Stimulated activated CD4-positive, alpha-beta T cell treated with anti-CD3 and anti-CD28 coated beads, Interleukin-12 subunit alpha, Interleukin-12 subunit beta, amount 100 ng/mL, for 48 hours (primary cell): ENCODE measurements around the gene PAPOLA.
"Not testable (repeated sequence)": the region's sequence is repeated elsewhere in the genome, so short reads cannot be mapped to it uniquely, and the experiment has no call there.

Source experiments
- DNase-seq, 3 donors: peaks; one replicate each; pipeline ENCODE4 v3.0.0-alpha.2; 2020; ENCODE audit warnings: low read depth in 2 of 3, low spot score in 1 of 3

The PAPOLA gene

DNA sequence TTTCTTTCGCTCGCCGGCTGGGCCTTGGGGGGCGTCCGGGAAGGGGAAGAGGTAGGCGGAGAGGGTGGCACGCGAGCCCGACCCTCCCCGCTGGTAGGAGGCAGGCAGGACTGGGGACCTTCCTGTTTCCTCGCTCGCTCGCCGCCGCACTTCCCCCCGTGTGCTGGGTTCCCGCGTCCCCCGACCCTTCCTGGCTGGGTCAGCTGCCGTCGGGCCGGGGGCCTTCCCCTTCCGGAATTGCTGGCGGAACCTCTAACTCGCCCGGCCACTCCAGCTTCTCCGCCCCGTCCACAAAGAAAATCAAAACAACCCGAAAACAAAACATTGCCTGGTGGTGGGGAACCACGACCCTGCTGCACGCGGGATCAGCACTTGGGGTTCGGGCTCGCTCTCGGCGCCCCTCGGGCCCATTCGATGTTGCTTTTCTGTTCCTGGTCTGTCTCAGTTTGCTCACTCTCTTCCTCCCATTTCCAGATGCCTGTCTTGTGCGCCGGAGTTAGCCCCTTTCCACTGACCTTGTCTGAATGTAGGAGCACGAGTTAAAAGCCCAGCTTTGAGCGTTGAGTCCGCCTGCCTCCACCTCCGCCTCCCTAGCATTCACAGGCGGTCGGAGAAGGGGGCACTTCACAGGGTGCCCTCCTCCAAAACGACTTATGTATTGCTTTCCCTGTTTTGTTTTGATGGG lies 581 bp downstream of the PAPOLA start:
- DNase-seq: peak in 2 of 3 donors; percentile 3 to 7

DNA sequence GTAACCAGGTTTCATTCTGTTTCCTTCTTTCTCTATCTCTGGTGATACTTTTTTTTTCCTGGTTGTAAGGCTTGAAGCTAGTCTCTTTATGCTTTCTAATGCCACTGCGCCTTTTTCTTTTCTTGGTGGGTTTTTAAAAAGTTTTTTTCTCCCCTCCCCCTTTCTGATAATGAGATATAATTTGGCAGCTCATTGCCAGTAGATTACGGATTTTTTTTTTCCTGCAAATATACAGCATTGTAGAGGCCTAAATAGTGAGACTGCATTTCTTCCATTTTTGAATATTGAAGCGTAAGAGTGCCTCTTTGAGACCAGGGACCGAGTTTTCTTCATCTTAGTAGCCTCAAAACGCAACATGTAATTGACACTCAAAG lies 1.1 kb downstream of the PAPOLA start:
- DNase-seq: no peak

DNA sequence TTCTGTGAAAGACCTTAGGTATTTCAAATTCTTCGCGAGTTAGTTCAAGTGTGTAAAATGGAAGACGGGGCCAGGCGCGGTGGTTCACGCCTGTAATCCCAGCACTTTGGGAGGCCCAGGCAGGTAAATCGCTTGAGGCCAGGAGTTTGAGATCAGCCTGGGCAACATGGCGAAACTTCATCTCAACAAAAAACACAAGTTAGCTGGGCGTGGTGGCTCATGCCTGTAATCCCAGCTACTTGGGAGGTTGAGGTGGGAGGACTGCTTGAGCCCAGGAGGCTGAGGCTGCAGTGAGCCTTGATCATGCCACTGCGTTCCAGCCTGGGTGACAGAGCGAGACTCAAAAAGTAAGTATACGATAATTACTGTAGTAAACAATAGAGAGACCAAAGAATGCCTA lies 2.2 kb downstream of the PAPOLA start:
- DNase-seq: not testable (repeated sequence)

DNA sequence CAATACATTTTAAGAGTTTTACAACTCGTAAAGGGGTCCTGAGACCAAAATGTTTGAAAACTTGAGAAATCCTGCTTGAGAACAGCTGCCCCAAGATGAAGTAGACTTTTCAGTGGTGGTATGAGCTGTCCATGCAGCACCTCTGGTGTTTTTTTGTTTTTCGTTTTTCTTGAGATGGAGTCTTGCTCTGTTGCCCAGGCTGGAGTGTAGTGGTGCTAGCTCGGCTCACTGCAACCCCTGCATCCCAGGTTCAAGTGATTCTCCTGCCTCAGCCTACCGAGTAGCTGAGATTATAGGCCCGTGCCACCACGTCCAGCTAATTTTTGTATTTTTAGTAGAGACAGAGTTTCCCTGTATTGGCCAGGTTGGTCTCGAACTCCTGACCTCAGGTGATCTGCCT lies 5.5 kb downstream of the PAPOLA start:
- DNase-seq: no peak

DNA sequence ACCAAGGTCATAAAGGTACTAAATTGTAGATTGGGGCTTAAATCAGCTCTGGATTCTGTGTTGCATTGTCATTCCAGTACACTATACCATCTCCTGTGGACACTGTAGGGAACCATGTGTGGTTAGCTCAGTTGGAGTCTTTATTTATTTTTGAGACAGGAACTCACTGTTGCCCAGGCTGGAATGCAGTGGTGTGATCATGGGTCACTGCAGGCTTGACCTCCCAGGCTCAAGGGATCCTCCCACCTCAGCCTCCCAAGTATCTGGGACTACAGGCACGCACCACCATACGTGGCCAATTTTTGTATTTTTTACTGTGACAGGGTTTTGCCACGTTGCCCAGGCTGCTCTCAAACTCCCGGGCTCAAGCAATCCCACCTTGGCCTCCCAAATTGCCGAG lies 6.7 kb downstream of the PAPOLA start:
- no peak for DNase-seq

DNA sequence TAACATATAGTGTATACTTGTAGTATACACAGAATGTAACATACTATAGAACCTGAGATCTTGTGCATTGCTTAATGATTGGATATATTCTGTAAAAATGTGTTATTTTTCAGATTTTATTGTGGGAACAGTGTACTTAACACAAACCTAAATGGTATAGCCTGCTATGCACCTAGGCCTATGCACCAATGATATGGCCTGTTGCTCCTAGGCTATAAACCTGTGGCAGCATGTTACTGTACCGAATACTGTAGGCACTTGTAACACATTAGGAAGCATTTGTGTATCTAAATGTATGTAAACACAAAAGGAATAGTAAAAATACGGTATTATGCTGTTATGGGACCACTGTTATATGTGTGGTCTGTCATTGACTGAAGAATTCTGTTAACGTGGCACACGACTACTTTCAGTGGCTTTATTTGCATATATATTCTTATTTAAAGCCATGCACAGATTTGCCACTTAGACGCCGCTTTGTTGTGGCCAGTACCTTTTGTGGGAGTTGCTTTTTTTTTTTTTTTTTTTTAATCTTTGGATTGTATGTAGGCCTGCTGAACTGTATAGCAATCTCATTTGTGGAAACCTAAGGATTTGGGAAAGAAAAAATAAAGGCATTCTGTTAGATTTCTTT lies 7.4 kb downstream of the PAPOLA start:
- no peak for DNase-seq

DNA sequence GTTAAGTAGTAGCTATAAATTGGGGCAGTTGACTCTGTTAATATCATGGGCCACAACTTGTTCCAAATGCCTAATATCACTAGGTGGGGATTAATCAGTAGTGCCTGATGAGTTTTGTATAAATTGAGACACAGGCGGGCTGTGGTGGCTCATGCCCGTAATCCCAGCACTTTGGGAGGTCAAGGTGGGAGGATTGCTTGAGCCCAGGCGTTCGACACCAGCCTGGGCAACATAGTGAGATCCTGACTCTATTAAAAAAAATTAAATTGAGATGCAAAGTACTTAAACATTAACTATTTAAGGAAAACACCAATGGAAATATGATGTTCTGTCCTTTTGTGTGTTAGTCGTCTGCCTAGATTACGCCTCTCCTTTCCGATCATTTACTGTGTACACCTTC lies 9.0 kb downstream of the PAPOLA start:
- DNase-seq: no peak

DNA sequence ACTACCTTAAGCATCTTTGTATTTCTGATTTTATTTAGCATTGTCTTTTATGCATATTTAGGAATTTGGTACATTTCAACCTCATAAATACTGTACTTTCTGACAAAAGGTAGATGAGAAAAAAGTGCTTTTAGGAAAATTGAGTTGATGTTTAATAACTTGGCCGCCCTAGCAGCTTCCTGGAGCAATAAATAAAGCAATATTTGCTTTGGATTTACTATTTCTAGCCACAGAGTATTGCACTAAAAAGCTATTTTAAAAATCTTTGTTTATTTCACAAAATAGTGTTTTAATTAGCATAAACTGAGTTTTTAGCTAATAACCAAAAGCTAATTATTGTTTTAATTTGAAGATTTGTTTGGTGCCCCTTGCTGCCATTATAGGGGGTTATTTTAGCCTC lies 9.5 kb downstream of the PAPOLA start:
- DNase-seq: no peak

DNA sequence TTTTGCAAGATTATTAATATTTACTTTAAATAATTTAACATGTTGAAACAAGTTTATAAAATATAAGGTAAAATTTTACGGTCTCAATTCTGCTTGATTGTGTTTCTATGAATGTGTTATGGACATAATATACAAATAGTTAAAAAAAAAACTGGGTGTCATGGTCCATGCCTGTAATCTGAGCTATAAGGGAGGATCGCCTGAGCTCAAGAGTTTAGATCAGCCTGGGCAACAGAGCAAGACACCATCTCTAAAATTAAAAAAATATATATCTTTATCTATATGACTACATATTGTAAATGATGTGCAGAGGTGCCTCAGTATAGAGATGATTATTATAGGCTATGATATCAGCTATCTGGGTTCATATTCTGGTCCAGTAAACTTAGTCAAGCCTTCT lies 9.9 kb downstream of the PAPOLA start:
- no peak for DNase-seq

DNA sequence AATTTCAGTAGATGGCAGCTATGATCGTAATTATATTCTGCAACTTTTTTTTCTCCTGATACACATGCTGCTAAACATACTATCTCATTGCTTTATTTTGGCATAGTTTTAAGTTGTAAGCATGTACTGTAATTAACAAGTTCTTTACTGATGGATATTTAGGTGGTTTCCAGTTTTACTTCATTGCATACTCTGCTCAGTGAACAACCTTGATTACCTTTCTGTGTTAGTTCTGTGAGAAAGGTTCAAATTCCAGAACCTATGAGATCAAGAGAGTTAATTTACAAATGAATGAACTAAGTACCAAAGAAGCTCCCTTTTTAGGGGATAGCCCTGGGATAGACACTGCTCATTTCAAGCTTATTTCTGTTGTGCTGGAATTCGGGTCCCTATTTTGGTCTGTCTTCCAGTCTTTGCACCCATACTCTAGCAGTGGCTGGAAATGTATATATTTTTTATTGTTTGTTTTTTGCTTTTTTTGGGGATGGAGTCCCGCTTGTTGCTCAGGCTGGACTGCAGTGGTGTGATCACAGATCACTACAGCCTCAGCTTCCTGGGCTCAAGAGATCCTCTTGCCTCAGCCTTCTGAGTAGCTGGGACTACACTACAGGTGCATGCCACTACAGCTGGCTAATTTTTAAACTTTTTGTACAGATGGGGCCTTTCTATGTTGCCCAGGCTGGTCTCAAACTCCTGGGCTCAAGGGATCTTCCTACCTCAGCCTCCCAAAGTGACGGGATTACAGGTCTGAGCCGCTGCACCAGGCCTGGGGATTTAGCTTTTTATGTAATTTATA lies 10.6 kb downstream of the PAPOLA start:
- DNase-seq: no peak

DNA sequence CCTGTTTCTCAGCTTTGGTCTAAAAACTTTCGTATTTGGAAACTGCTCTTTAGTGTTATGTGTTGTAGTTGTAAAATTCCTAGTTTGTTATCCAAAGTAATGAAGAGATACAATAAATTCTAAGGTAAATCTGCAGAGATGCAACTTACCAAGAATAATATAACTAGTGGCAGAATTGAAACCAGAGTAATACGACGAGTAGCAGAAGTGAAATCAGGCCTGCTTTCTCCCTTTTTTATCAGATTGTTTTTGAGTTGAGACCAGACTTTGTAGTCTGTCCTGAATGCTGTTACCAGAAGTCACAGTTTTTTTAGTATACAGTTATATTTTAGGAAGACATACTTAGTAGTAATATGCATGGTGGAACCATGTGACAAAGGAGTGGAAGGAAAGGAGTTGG lies 12.5 kb downstream of the PAPOLA start:
- no peak for DNase-seq

DNA sequence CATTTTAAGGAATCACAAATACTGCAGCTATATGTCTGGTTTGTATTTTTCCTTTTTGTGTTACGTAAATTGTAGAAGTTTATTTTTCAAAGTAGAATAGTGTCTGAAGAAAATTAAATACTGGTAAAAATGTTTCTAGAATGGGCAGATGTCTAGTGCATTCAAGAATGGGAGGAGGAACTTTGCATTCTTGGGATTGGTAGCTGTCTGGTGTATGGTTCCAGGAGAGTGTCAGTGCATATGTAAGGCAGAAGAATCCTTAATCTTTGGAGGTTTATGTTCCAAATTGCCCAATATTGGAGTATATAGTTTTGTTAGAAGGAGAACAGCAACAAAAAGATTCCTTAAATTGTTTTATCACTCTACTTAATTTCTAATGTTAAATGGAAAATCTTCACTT lies 13.5 kb downstream of the PAPOLA start:
- DNase-seq: no peak

DNA sequence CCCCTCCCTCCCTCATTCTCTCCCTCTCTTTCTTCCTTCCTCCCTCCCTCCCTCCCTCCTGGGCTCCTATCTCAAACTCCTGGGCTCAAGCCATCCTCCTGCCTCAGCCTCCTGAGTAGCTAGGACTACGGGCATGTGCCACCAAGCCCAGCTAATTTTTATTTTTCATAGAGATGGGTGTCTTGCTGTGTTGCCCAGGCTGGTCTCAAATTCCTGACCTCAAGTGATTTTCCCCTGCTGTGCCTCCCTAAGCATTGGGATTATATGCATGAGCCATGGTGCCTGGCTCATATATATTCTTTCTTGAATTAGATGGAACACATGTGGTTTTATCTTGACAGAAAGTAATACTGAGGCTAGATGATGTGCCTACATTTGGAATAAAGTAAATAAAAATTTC lies 14.2 kb downstream of the PAPOLA start:
- DNase-seq: no peak

DNA sequence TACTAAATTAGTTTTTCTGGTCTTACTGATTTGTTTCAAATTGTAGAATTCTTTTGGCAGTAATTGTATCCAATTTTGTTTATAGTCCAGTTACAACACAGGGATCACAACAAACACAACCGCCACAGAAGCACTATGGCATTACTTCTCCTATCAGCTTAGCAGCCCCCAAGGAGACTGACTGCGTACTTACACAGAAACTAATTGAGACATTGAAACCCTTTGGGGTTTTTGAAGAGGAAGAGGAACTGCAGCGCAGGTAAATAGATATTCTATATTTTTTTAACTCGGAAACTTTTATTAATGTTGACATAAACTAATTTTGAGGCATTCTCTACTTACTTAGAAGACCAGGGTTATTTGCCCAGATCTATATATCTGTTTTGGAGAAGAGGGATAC lies 17.8 kb downstream of the PAPOLA start:
- no peak for DNase-seq

DNA sequence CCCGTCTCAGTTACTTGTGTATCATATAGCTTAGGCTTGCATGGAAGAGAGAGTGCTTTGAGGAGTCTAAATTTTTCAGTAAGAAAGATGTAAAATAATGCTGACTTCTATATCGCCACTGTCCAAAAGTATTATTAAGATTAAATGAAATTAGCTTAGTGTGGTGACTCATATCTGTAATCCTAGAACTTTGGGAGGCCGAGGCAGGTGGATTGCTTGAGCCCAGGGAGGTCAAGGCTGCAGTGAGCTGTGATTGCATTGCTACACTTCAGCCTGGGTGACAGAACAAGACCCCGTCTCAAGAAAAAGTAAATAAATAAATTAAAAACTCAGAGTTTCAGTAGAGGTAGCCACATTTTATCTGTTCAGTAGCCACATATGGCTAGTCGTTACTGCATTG lies 23.3 kb downstream of the PAPOLA start:
- DNase-seq: no peak

DNA sequence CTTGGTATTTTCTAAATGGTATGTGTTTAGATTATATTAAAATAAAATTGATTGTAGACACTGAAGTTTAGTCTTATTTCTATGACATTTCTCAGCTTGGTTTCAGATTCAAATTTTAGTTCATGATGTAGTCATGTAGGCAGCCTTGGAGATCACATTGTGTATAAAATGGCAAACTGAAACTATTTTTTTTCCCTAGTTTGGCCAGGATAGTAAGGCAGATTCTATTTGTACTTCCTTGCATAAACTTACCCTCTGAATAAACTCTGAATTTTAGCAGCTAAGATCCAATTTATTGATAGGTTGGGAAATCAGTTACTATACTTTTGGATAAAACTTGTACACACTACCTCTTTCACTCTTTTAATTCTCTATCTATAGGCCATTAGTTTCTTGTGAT lies 30.4 kb downstream of the PAPOLA start:
- DNase-seq: no peak

DNA sequence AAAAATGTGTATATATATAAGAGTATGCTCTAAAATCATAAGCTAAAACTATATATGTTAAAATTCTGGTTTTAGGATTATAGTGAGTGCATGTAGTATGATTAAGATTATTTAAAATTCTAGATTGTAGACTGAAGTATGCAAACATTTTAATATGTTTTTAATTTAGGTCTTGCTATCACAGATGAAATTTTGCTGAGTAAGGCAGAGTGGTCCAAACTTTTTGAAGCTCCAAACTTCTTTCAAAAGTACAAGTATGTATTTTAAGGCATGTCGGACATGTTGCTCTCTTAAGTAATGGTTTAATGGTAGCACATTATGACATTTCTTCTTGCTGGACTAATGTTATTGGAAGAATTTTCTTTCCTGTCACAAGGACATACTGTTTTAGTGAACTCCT lies 34.6 kb downstream of the PAPOLA start:
- DNase-seq: no peak

DNA sequence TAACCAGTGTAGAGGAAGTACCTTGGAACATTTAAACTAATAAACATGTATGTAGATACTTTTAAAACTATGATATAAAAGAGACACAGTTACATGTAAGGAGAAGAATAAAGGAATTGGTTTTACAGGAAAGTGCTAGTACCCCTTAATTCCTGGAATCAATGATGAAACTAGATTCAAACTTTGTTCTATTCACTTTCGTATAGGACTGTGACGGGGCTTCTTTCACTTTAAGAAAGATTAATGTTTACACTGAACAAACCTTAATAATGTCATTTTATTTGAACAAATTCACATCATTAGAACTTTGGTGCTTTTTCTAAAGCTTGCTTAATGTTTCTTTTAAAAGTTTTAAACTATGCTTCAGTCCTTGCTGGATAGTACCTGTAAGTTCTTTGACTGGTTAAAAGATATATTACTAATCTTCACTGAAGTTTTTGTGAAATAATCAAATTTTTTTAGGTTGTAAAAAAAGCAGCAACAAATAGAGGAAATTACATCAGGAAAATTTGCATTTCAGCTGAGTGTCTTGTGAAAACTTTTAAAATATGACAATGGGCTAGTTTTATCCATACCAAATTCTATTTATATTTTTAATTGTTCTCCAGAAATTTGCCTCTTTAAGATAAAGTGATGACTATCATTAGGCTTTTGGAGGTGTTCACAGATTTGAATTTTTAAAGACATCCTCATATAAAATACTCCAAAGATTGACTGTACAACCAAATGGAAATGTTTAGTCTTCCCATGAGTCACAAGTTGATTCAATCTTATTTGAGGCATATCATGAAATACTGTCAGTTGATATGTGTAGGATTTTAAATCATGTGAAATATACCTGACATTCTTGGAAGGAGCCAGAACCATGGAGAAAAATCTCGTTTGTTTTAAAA lies 36.2 kb downstream of the PAPOLA start:
- DNase-seq: no peak

DNA sequence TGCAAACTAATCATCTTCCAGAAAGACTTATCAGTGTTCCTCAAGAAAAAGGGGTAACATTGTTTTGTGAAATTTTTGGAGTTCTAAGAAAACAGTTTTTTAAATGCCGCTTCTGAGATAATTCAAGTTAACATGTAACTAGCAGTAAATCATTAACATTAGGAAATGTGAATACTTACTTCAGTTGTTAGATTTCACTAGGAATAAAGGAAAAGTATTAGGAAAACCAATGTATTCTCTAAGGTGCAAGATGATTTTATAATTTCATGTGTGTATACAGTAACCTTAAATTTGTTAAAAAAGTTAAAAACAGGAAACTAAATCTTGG lies 36.8 kb downstream of the PAPOLA start:
- no peak for DNase-seq

DNA sequence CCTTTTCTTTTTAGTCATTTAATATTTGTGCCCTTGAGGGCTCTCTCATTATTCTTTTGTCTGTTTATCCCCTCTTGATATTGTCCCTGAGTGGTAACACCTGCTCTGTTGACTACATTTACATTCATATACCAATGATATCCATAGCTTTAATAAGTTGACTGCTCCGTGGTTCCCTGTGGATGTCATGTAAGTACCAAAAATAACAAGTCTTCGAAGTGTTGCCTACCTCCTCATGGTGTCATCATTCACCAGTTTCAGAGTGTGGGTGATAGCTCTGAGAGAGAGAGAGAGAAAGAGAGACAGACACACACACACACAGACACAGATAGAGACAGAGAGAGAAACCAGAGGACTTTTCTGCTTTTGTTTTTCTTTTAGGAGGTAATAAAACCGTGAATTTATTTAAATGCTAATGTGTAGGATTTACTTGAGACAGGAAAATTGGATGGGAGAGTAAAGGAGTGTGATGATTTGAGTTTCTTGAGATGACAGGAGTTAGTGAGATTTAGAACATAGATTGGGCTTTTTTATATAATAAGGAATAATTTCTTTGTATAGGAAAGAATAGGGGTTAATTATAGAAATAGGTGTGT lies 52.2 kb downstream of the PAPOLA start:
- DNase-seq: no peak

DNA sequence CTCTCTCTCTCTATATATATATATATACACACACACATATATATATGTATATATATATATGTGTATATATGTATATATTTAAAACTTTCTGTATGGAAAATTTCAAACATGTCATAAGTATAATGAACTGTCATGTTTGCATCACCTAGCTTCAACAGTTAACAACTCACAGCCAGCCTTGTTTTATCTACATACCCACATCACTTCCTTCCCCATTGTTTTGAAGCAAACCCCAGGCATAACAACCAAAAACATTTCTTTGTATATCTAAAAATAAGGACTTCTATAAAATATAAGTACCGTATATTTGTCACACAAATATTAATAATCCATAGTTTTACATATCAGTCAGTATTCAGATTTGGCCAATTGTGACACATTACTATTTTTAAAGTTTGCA lies 57.4 kb downstream of the PAPOLA start:
- no peak for DNase-seq
